ENCODE measurements around the gene C2orf81. TPM values are rescaled to one million over a fixed set of nuclear protein-coding genes. Genes with fewer than 3 reads are reported as not detected.

The C2orf81 gene
- polyA plus RNA-seq, 1 experiment = 0.67 TPM

DNA sequence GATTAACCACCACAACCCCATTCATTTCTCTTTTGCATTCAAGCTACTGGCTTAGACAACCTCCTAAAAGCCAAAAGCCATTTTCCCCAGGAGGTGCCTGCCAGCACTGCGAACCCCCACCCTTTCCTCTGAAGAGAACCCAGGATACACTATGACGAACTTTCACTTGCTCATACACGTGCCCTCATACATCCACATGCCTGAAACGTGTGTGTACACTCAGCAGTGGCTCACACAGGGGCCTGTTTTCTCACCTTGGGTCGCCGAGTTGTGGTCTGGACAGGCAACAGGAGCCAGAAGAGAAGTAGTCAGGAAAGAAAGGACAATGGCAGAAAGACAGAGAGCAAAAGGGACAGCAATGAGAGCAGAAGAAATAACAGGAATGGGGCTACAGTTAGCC is 48.7 kb downstream of the C2orf81 start:
- H3K36me3 ChIP-seq (ENCODE audit: control insufficient read depth, insufficient read depth, low read length) = peaks cover 35% of the 10 kb centered on the region
- no peak overlapping the region for H3K4me3 ChIP-seq (ENCODE audit: low read depth, low read length)
- TF ChIP-seq, protein P1, sequence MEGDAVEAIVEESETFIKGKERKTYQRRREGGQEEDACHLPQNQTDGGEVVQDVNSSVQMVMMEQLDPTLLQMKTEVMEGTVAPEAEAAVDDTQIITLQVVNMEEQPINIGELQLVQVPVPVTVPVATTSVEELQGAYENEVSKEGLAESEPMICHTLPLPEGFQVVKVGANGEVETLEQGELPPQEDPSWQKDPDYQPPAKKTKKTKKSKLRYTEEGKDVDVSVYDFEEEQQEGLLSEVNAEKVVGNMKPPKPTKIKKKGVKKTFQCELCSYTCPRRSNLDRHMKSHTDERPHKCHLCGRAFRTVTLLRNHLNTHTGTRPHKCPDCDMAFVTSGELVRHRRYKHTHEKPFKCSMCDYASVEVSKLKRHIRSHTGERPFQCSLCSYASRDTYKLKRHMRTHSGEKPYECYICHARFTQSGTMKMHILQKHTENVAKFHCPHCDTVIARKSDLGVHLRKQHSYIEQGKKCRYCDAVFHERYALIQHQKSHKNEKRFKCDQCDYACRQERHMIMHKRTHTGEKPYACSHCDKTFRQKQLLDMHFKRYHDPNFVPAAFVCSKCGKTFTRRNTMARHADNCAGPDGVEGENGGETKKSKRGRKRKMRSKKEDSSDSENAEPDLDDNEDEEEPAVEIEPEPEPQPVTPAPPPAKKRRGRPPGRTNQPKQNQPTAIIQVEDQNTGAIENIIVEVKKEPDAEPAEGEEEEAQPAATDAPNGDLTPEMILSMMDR (IDR thresholded peaks at IDR 0.05; ENCODE audit: insufficient read depth, low read depth, low read length) = no peak
- H3K27me3 ChIP-seq (ENCODE audit: control insufficient read depth, insufficient read depth, low read length) = no peaks in the 10 kb centered on the region
- ChIA-PET CTCF (interaction anchor here (1.4 kb wide), 1 partner anchor 19 kb away, joined by 3 read pairs; no protein-coding TSS in a partner anchor), POLR2A (no interaction called here)
- DNase-seq (ENCODE audit: low read depth) = no peak

DNA sequence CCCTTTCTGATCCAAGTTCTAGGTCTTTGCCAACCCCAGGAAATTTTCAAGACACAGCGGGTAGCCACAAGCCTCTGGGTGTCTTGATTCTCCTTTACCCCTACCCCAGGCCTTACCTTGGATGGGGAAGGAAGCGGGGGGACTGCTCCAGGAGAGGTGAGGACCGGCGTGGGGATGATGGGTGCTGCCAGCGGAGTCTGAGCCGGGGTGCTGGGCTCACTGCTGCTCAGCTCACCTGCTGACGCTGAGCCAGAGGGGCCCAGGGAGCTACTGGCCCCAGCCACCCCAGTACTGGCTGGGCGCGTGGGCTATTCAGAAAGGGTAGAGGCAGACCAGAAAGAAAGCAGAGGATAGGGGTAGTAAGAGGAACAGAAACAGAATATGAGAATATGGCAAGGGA is 50.0 kb downstream of the C2orf81 start:
- CTCF ChIA-PET = no interaction called here
- Histone ChIP-seq H3K27me3 (ENCODE audit: control insufficient read depth, insufficient read depth, low read length) (no peaks in the 10 kb centered on the region), H3K4me3 (ENCODE audit: low read depth, low read length) (no peak overlapping the region), H3K36me3 (ENCODE audit: control insufficient read depth, insufficient read depth, low read length) (peaks cover 43% of the 10 kb centered on the region)
- POLR2A ChIA-PET = no interaction called here
- no peak for DNase-seq (ENCODE audit: low read depth)
- TF ChIP-seq, protein P1 (IDR thresholded peaks at IDR 0.05; ENCODE audit: insufficient read depth, low read depth, low read length) = no peak

DNA sequence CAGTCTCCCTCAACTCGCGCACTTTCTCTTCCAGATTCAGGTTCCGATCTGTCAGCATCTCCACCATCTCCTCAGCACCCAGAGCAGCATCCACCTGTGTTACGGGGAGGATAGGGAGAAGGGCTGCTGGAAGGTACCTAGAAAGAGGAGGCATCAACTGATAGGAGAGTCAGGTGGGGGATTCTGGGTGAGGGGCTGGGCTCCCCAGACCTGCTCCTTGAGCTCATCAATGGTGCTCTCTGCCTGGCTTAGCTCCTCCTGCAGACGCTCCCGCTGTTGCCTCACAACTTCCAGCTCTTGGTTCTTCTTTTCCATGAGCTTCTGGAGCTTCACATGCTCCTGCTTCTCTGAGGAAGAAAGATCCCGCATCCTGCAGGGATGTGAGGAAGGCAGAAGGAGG is 51.4 kb downstream of the C2orf81 start:
- no peak for DNase-seq (ENCODE audit: low read depth)
- TF ChIP-seq, protein P1 (IDR thresholded peaks at IDR 0.05; ENCODE audit: insufficient read depth, low read depth, low read length) = no peak
- POLR2A ChIA-PET = no interaction called here
- H3K36me3 ChIP-seq (ENCODE audit: control insufficient read depth, insufficient read depth, low read length) = peaks cover 53% of the 10 kb centered on the region
- H3K4me3 ChIP-seq (ENCODE audit: low read depth, low read length) = no peak overlapping the region
- no peaks in the 10 kb centered on the region for H3K27me3 ChIP-seq (ENCODE audit: control insufficient read depth, insufficient read depth, low read length)
- CTCF ChIA-PET = interaction anchor here (1.6 to 2.0 kb wide), 2 partner anchors 13 to 21 kb away, joined by 3 to 5 read pairs; no protein-coding TSS in a partner anchor

DNA sequence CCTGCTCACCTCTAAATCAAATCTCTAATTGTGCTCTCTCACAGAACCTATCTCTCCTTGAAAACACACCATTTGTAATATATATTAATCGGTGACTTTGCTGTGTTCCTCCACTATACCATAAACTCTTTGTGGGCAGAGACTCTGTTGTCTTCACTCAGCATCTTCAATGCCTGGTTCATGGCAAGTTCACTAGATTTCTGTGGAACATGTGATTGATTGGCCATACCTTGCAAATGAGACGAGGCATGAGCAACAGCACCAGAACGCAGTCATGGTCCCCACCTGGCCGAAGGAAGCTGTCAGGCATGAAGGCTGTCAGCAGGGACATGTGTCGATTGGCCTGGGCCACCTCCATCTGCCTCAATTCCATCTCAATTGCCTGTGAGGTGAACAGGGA is 52.9 kb downstream of the C2orf81 start:
- DNase-seq (ENCODE audit: low read depth) = no peak
- Histone ChIP-seq H3K4me3 (ENCODE audit: low read depth, low read length) (no peak overlapping the region), H3K36me3 (ENCODE audit: control insufficient read depth, insufficient read depth, low read length) (peaks cover 64% of the 10 kb centered on the region), H3K27me3 (ENCODE audit: control insufficient read depth, insufficient read depth, low read length) (no peaks in the 10 kb centered on the region)
- TF ChIP-seq, protein P1 (IDR thresholded peaks at IDR 0.05; ENCODE audit: insufficient read depth, low read depth, low read length) = no peak
- POLR2A ChIA-PET = no interaction called here
- CTCF ChIA-PET = interaction anchor here (2.0 kb wide), 1 partner anchor 23 kb away, joined by 5 read pairs; no protein-coding TSS in a partner anchor

DNA sequence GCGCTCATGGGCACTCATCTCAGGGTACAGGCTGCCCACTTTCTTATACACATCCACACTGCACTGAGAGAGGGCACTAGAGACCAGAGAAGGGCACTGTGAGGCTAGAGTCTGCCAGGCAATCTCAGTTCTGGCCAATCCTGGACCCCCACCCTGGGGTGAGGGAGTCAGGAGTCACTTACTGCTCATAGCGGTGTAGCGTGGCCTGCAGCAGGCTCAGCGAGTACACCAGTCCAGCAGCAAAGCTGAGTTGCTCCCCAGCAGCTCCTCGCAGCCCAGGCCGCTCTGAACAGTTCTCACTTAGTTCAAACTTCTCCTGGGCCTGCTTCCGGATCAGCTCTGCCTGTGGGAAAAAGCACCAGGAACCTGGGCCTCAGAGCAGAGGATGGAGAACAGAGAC is 53.6 kb downstream of the C2orf81 start:
- POLR2A ChIA-PET = no interaction called here
- Histone ChIP-seq H3K36me3 (ENCODE audit: control insufficient read depth, insufficient read depth, low read length) (peaks cover 71% of the 10 kb centered on the region), H3K4me3 (ENCODE audit: low read depth, low read length) (no peak overlapping the region), H3K27me3 (ENCODE audit: control insufficient read depth, insufficient read depth, low read length) (no peaks in the 10 kb centered on the region)
- TF ChIP-seq, protein P1 (IDR thresholded peaks at IDR 0.05; ENCODE audit: insufficient read depth, low read depth, low read length) = no peak
- DNase-seq (ENCODE audit: low read depth) = no peak
- CTCF ChIA-PET = interaction anchor here (0.8 kb wide), 1 partner anchor 12 kb away, joined by 3 read pairs; no protein-coding TSS in a partner anchor
